HG03095 (cell line): Measurements from ENCODE around the gene NR2F2.

Experiments used
- ATAC-seq: cut with Tn5 transposase; IDR thresholded peaks from one replicate; pipeline ENCODE4 v1.9.1; 2021; ENCODE audit warnings: moderate library complexity; ENCODE audit not compliant: unreplicated experiment

Gene NR2F2

DNA sequence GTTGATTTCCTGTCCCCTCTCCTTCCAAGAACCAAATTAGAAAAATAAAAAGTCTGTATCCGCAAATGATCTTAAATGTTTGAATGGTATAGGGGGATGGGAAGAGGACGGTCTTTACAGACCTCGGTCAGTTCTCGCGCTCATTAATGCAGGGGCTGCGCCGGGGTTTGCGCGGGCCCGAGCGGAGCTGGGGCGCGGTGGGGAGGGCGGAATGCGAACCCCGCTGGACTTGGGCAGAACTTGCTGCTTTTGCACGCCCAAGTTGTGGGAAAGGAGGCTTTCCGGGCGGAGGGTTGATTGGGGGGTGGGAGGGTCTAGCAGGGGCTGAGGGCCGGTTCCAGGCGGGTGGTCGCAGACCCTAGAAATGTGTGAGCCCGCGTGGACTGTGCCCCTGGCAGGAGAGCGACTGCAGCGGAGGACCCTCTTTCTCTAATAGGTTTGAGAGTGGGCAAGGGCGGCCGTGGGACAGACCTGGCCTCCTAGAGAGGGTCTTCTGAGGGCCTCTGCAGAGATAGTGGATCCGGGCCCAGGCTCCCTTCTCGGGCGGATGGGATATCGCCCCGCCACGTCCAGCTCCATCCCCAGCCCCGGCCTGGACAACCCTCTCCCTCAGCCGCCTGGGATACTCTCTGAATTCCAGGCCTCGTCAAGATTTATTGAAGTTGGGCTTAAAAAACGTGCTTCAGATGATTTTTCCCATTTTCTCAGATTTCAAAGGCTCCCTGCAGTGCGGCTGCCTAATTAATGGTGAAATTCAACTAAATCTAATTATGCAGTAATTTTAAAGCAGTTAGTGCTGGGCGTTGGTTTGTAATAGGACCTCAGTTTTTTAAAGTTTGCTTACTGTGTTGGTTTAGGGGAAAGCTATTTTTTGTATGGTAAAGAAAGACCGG lies 11.3 kb downstream of the NR2F2 start:
- no peak for ATAC-seq

DNA sequence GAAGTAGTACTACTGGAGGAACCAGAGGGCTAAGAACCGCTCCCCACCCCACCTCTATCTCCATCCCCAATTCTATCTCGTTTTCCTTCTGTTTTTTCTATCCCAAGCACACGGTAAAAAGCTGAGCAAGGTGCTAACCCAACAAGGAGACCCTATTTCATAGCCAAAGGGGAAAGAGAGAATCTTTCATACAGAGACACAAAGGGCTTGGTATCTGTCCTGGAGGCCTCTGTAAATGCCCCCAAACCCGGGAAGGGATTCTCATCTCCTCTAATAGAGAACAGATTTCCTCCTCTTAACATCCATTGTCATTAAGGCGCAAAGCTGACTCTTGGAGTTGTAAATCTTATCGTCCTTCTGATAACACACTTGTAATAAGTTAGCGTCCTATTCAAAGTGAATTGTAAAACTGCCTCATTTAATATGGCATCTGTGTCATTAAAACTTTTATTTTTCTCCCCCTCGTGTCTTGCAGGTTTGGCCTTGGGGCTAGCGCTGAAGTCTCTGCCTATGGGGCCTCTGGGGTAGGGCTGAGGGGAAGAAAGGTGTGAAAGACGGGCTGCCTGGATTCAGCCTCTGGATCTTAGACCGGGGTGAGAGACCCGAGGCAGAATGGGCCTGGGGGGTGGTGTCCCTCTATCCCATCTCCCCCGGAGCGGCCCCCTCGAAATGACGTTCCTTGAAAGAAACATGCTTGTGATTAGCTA lies 12.1 kb downstream of the NR2F2 start:
- no peak for ATAC-seq

DNA sequence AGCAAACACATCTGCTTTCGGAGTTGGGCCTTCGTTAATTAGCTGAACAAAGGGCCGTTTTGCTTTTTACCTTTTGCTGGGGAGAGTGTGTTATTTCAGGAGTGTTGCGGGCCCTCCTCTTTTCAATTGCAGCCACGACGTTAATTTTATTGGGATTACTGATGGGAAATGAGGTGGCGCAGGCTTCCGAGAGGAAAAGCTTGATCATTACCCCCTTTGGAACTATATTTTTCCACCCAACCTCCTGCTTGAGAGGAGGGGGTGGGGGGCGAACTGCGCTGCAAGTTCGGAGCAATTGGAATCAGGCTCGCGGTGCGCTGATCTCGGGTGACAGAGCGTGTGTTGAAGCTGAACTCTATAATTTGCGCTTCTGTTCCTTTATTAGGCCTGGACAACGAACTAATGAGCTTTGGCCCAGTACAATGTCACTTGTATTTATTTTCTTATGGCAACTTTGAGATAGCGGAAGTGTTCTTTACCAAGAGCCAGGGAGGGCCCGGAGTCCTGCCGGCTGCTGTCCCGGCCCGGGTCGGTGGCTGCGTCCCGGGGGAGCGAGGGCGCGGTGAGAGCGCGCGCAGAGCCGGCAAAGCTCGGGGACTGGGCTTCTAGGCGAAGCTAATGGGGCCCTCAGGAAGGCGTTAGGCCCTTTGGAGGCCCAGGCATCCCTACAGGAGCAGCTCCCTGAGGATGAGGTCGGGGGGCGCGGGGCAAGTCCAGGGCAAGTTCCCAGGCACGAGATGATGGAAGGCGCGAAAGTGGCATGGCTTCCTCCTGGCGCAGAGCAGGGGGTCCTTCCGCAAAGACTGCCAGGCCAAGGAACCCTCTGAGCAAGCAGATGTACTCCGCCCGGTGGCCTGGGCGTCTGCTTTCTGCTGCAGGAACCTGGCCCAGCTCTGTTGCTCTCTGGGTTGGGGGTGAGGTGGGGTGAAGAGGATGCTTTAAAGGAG lies 12.9 kb downstream of the NR2F2 start:
- no peak for ATAC-seq

DNA sequence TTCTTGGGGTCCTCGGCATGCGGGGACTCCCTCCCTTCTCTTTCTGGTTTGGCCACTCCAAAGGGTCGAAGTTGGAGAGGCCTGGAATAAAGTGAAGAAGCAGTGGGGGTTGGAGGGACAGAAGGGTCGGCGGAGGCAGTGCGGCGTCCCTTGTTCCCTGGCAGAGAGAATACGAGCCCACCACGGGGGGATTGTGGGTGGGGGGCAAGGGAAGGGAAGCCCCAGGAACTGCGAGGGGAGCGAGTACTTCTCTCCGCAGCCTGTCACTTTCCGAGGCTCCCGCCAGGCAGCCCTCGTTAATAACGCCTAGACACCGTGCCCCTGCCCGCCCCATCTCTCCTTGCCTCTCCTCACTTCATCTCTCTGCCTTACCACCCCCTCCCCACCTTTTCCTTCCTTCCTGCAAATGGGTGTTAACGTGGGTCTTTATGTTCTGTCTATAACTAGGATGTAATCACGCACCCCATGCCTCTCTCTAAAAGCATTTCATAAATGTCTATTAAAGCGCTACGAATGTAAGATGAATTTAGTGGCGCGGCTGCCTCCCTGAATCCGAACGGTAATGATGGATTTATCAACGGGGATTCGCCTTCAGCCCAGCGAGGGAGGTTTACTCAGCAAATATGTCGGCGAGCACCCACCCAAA lies 13.7 kb downstream of the NR2F2 start:
- ATAC-seq, result no peak

DNA sequence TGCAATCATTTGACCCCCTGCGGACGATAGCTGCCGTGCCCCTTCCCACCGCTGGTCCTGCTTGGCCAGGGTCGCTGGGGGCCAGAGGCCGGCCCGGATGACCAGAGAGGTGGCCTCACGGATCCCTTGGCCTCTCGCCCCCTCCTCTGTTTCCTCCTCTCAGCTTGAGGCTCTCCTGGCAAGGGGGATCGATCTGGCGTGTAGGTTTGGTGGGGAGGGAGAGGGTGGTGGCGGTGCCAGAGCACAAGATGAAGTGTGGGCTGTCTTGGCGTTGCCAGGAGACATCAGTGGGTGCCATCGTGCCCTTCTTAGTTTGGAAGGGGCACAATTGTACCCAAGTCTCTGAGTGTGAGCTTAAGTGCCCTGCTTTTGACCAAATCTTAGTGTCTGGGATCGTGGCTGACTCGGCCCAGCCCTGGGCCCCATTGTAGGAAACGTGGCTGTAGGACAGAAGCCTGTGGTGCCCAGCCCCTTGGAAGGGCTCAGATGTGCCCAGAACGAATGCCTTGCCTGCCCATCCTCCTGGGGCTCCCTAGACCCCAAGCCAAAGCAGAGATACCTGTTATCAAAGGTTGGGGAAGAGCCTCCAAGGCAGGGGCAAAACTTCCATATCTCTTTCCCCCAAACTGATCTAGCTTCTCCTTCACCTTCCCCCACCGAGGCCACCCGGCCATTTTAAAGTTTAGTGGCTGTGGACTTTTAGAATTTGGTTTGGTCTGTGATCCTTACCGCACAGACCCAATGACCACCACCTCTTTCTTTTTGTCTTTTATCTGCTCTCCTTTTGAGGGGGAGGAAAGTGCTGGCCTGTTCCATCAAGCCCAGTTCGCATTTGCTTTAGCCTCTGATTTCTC lies 14.4 kb downstream of the NR2F2 start:
- ATAC-seq, result no peak

DNA sequence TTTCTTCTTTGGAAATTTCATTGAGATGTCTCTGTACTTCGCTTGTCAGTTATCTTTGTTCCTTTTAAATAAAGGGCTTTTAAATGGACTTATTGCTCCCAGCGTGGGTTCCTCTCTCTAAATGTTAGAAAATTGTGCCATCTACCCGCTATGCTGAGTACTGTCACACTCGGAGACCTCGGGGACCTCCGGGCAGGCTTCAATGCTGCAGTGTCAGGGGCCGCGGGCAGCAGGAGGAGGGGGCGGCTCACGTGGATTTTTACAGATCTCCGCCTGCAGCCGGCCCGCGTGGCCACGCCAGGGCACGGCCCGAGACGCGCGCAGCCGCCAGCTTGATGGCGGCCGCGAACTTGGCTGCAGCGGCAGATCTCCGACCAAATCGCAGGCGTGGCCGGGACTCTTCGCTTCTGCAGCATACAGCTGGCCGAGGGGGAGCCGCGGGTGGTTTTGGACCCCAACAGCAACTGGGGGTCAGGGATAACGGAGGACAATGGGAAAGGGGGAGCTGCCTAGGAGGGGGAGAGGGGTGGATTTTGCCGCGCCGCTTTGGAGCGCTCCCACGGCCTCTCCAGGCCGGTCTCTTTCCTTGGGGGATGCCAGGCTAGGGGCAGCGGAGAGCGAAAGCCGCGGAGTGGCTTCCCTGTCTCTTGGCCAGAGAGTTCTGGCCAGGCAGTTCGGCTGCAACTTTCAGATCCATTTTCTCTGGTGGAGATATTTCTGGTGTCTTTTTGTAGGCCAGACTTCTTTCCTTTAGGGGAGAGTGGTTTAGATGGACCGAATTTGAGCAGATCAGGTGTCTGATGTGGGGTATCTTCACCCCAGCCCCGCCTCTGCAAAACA lies 15.3 kb downstream of the NR2F2 start:
- peak; percentile 84 for ATAC-seq

DNA sequence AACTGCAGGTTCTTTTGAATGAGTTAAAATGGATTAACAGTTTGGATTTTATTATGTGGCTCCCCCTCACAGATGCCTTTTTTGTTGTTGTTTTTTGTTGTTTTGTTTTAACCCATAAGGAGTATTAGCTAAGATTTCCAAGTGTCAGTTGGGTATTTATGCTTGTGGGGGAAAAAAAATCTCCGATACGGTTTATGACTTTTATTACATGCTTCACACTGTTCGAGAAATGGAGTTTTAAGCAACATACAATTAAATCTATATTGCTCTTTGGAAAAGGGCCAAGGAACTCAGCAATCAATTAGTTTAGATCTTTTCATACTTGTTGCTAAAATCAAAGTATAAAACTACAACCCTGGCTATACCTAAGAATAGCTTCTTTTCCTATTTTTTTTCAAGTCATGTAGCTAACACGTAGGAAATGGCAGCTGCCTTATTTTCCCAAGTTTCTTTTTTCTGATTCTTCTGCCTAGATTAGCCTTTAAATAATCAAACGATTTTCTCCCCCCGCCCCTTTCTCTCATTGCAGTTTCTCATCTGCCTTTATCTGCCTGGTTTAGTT lies 16.0 kb downstream of the NR2F2 start:
- no peak for ATAC-seq

DNA sequence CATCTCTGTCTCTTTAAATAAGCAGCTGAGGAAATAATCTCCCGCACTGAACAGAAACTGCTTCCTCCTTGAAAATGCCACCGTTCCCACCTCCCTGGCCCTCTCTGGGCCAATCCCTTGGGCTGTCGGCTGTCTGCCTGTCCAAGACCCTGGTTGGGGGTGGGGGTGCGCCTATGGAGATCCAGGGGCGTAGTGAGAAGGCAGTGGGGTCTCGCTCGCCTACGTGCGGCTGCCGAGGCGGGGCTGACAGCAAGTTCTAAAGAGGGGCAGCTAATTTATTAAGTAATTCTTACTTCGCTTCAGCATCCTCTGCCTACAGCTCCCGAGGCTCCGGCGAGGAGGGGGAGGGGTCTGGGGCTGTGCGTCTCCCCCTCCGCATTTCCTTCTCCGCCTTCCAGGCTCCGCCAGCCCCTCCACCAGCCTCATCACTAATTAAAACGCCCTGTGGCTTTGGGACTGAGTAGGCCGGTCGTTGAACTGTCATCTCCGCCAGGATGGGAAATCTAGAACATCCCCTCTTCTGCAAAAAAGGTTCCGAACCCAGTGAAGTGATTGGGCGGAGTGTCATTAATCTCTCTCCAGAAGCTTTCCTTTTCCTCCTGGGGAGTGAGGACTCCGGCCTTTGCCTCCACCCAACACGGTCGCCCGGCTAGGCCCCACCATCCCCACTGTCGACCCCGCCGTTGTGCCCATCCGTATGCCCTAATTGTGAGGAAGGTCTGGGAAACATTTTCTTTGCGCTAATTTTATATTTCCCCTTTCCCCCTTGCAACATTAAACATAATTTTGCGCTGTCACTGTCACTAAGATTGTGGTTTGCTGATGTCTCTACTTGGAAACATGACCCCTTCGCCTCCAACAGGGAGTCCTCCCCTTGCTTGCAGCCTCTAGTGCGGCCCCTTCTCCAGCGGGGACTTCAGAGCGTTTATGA lies 16.9 kb downstream of the NR2F2 start:
- ATAC-seq, result no peak

DNA sequence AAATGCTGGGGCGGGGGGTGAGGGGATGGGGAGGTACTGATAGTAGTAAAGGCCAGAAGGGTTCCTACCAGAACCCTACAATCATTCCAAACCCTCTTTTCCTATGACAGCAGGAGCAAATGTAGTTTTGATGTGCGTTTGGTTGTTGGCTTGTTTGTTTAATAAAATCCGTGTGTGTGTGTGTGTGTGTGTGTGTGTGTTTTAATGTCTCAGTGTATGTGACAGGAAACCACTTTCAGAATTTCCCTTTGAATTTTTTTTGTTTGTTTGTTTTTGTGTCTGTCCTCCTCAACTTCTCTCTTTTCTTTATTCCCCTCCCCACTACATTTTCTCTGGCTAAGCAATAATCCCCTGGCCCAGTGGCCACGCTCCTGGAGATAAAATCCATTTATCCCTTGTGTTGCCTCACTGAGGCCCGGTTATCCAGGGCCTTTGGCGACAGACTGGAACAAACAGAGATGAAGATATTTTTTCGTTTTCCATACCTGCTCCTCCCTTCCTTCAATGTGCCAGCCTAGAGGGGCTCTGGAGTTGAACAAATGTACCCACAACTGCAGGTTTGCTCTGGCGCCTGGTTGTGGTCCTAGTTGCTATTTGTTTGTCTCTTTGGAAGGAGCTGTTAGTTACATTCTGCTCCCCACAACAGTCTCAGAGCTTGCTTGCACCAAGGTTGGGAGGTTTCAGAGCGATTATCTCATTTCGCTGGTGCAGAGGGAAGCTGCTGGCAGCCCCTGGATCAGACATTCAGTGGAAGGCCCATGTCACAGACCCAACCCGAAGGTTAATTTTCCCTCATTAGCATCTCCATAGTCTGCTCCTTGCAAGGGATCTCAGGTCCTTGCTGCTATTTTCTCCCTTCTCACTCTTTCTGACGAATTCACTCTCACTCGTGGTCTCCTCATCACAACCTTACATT lies 17.9 kb downstream of the NR2F2 start:
- ATAC-seq, result no peak

DNA sequence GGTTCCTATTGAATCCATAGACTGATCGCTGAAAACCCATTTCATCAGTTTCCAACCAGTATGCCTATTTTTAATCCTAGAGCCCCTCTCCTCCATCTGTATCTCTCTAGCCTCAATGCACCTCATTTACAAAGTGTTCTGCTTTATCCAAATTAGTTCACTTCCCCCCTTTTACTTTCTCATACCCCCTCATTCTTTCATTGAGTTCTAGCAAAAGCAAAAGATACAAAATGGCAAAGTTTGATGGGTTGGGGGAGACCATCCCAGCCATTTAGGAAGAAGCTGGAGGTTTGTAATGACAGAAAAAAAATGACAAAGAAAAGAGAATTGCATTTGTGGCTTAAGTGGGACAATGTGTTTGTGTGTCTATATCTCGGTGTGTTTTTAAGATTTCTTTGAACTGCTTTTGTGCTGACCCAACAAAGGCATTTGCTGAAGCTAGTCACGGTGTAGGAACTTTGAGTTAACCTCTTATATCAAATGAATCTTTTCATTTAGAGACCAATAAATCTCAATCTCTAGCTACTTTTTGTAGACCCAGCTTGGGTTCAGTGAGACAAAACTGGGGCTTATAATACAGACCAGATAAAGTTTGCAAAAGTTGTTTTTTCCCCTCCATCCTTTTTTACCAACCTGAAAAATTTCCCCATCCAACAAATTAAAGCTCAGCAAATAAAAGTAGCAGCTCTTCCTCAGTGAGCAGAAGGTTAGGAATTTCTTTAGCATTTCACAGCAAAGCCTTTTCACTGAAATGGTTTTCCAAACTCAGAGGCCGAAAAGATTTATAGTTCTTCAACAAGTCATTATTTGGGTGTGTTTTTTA lies 18.7 kb downstream of the NR2F2 start:
- no peak for ATAC-seq

DNA sequence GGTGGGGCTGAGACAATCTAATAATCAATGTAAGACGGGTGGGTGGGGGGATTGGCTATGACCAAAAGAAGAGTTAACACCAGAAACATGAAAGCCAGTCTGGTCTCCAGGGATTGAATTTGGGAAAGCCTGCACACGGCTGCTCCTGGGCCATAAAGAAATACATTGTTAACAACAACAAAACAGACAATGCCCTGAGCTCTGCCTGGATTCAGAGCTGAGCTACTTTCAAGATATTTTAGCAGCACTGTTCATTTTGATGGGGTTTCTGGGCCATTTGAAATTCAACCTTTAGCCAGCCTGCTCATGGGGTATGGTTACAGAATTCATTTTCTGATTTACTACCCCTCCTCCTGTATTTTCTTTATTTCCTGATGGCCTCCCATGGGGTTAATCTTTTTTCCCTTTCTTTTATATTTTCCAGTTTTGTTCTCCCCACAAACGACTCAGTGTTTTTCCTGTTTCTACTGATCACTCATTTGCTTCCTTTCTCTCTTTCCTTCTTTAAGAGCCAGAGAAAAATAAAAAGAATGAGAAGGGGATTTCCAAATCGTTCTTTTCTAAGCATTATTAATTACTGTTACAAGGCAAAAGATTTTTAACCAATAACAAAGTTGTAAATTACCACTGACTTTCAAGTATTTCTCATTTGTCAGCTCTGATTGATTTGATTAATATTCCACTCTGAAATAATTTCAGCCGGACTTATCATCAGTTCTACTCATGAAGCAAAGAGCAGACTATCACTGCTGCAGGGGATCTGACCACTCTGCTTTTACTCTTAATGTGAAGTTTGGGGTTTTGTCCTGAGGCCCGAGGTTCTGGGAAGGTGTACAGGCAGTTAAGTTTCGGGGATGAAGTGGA lies 19.6 kb downstream of the NR2F2 start:
- no peak for ATAC-seq

DNA sequence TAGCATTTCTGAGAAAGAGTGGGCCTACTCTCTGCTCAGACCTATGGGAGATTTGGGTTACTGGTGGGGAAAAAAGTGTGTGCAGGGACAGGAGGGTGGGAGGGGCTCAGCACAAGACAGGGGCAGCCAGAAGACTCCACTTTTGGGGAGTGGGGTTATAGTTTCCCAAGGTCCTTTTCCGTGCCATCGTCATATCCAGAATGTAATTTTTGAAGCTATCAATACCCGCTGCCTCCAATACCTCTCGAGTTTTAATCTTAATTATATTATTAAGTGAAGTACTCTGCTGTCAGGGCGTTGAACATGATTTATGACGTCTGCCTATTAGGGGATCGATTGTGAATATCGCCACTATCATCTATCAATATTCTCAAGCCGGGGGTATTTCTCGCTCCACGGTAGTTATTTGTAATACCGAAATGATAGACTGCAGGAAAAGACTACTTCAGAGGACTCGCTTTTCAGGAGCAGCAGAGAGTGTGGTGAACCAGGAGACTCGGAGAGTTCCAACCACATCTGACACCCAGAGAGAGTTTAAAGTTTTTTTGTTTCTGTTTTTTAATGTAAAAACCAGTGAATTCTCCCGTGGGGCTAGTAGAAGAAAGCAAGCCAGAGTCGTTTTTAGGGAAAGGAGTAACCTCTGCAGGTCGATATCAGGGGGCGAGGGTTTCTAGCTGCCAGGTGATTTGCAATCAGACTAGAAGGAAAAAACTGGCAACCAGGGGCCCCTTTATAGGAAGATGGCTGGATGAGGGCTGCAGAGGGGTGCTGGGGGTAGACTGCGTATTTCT lies 20.6 kb downstream of the NR2F2 start:
- no peak for ATAC-seq

DNA sequence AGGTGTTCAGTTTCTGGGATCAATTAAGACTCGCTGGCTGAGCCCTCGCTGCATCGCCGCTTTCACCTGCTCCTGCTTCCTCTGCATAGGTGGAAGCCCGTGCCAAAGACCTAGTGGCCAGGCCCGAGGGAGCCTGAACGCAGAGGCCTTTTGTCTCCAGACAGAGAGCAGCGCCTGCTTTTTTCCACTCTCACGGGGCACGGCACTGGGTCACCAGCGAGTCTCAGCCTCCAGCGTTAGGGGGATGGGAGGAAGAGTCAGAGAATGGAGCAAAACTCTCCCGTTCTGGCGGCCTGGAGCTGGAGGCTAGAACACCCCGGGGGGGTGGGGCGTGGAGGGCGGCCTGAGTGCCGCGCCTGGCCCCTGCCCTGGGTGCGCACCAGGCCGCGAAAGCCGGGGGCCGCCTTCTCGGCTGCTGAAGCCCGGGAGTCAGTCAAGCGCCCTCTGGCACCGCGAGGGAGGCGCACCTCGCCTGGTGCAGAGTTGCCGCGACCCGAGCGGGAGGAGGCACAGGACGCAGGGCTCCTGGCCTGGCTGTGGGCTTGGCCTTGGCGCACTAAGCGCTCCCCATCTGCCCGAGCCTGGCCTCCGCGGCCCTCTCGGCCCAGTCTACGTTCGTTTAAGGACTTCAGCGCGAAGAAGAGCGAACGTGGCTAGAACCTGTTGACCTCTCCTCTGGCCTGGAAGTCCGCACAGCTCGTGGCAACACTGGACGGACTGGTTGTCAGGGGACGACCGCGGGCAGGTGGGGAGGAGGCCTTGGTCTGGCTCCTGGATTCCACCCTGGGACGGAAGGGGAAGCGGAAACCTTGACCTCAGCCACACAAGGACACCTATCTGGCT lies 21.5 kb downstream of the NR2F2 start:
- no peak for ATAC-seq
